GM23338 (cell line): Measurements from ENCODE around the gene SMIM44. TPM values are rescaled to one million over a fixed set of nuclear protein-coding genes. Genes with fewer than 3 reads are reported as not detected.
"Not testable (repeated sequence)": the region's sequence is repeated elsewhere in the genome, so short reads cannot be mapped to it uniquely, and the experiment has no call there.

Experiments
- ATAC-seq: fragments of 200-7000 bp; cut with Tn5 transposase; 3 replicates; pipeline ENCODE4 v1.9.1; 2020
- DNase-seq: peaks from one replicate; pipeline ENCODE4 v3.0.0-alpha.2; 2015; ENCODE audit warnings: low spot score
- H2AFZ ChIP-seq: fragments of 200-600 bp; sonication (generic); 2 replicates; pipeline ENCODE4 v1.8.0; 2016; ENCODE audit warnings: antibody characterized with exemption, mild to moderate bottlenecking, moderate library complexity
- H3F3A ChIP-seq: fragments of 200-600 bp; sonication (generic); replicated peaks from 2 replicates; pipeline ENCODE4 v1.8.0; 2017; ENCODE audit warnings: antibody characterized with exemption, mixed run types, low read depth
- H3K27ac ChIP-seq: fragments of 200-600 bp; sonication (generic); 2 replicates; pipeline ENCODE4 v1.6.1; 2016; ENCODE audit warnings: low read depth
- H3K27me3 ChIP-seq: fragments of 200-600 bp; sonication (generic); 2 replicates; pipeline ENCODE4 v1.8.0; 2016; ENCODE audit warnings: mild to moderate bottlenecking, mixed run types, moderate library complexity; ENCODE audit not compliant: insufficient read depth
- H3K36me3 ChIP-seq: fragments of 200-600 bp; sonication (generic); 2 replicates; pipeline ENCODE4 v1.8.0; 2016; ENCODE audit warnings: mild to moderate bottlenecking; ENCODE audit not compliant: insufficient read depth
- H3K4me1 ChIP-seq: fragments of 200-600 bp; sonication (generic); 2 replicates; pipeline ENCODE4 v1.8.0; 2016; ENCODE audit warnings: mild to moderate bottlenecking, moderate library complexity; ENCODE audit not compliant: insufficient read depth
- H3K4me2 ChIP-seq: fragments of 200-600 bp; sonication (generic); 2 replicates; pipeline ENCODE4 v1.7.1; 2017; ENCODE audit warnings: mixed run types
- H3K4me3 ChIP-seq: fragments of 200-600 bp; sonication (generic); 2 replicates; pipeline ENCODE4 v1.6.1; 2016; ENCODE audit warnings: mixed run types
- H3K79me2 ChIP-seq: fragments of 200-600 bp; sonication (generic); replicated peaks from 2 replicates; pipeline ENCODE4 v1.8.0; 2017; ENCODE audit warnings: mild to moderate bottlenecking; ENCODE audit not compliant: insufficient read depth
- H3K9me2 ChIP-seq: fragments of 200-600 bp; sonication (generic); 2 replicates; pipeline ENCODE4 v1.8.0; 2017; ENCODE audit not compliant: insufficient read depth
- H4K20me1 ChIP-seq: fragments of 200-600 bp; sonication (generic); replicated peaks from 2 replicates; pipeline ENCODE4 v1.8.0; 2017; ENCODE audit warnings: mild to moderate bottlenecking; ENCODE audit not compliant: insufficient read depth
- H3K27ac Mint-ChIP-seq: 2 replicates; pipeline ENCODE4 v1.8.0; 2020; ENCODE audit warnings: inconsistent platforms, mild to moderate bottlenecking, moderate library complexity, mixed read lengths
- H3K27me3 Mint-ChIP-seq: 3 replicates; pipeline ENCODE4 v1.8.0; 2022; ENCODE audit warnings: low read depth, mild to moderate bottlenecking, moderate library complexity, mixed read lengths, inconsistent platforms; ENCODE audit not compliant: insufficient read depth, poor library complexity
- H3K36me3 Mint-ChIP-seq: 3 replicates; pipeline ENCODE4 v1.8.0; 2021; ENCODE audit warnings: low read depth, mild to moderate bottlenecking, inconsistent platforms, moderate library complexity, mixed read lengths
- H3K4me1 Mint-ChIP-seq: 3 replicates; pipeline ENCODE4 v1.8.0; 2020; ENCODE audit warnings: mild to moderate bottlenecking, inconsistent platforms, mixed read lengths
- H3K4me3 Mint-ChIP-seq: 3 replicates; pipeline ENCODE4 v1.8.0; 2021; ENCODE audit warnings: moderate library complexity, mild to moderate bottlenecking, inconsistent platforms, mixed read lengths
- H3K9me3 Mint-ChIP-seq: 3 replicates; pipeline ENCODE4 v1.8.0; 2020; ENCODE audit warnings: moderate library complexity, mild to moderate bottlenecking, inconsistent platforms, mixed read lengths
- CTCF ChIP-seq, 2 experiments: fragments of 200-600 bp in 1 of 2; sonication (generic) in 1 of 2; conservative IDR thresholded peaks; 2 replicates each; pipeline versions ENCODE4 v1.5.1 to v1.6.1; 2016 to 2017; ENCODE audit warnings: antibody characterized with exemption in 2 of 2, low read depth in 2 of 2, mild to moderate bottlenecking in 2 of 2, moderate library complexity in 1 of 2
- ETS1 ChIP-seq: IDR thresholded peaks from 2 replicates; pipeline ENCODE4 v1.6.1; 2016; ENCODE audit warnings: antibody characterized with exemption
- EZH2phosphoT487 ChIP-seq: fragments of 200-600 bp; sonication (generic); IDR thresholded peaks from one replicate; pipeline ENCODE4 v1.8.1; 2018; ENCODE audit warnings: antibody characterized with exemption; ENCODE audit not compliant: unreplicated experiment
- NANOG ChIP-seq: IDR thresholded peaks from 2 replicates; pipeline ENCODE4 v1.6.1; 2016; ENCODE audit warnings: antibody characterized with exemption, borderline replicate concordance
- REST ChIP-seq: IDR thresholded peaks from one replicate; pipeline ENCODE4 v1.6.1; 2018; ENCODE audit warnings: antibody characterized with exemption; ENCODE audit not compliant: unreplicated experiment
- ZNF114 ChIP-seq: fragments of 250-450 bp; sonication (Bioruptor Pico); IDR thresholded peaks from 2 replicates; pipeline ENCODE4 v1.5.0; 2020; ENCODE audit warnings: mild to moderate bottlenecking, moderate library complexity
- ZNF331 ChIP-seq: fragments of 250-450 bp; sonication (Bioruptor Pico); IDR thresholded peaks from 2 replicates; pipeline ENCODE4 v1.5.0; 2020; ENCODE audit warnings: low read depth, mild to moderate bottlenecking, moderate library complexity
- polyA plus RNA-seq: library from polyadenylated mRNA; unstranded; fragments of >200 nt; fragmentation: Nextera tagmentation; extraction: Ambion mirVana; gene quantifications from 2 replicates; pipeline ENCODE4 v1.2.1, GENCODE V29; 2016
- total RNA-seq: library from RNA; depleted of rRNA; stranded (reverse); fragments of >200 nt; shearing (Covaris generic); gene quantifications from 2 replicates; pipeline ENCODE4 v1.2.3, GENCODE V29; 2014

SMIM44 gene
- total and polyA plus RNA-seq, 2 experiments from 2014 or later, result not detected

GRCh38 chr19:3508771-3509535 is 25.7 kb upstream of the SMIM44 start (continued):
- TF ChIP-seq CTCF (conservative IDR thresholded peaks at IDR 0.05; ENCODE audit: low read depth in 2 of 2), result no peak
- TF ChIP-seq NANOG, result no peak
- no peak for TF ChIP-seq REST

- Mint-ChIP-seq H3K36me3 (peaks cover 11% of the 10 kb centered on the region; the same call in 2 of the 3 replicates), H3K4me1 (peaks cover 14% of the 10 kb centered on the region), H3K4me3 (peak overlapping the region; percentile 82), H3K27me3 (peaks cover 27% of the 10 kb centered on the region)
- not testable (repeated sequence) for H3K27ac ChIP-seq, H3K36me3 ChIP-seq, H4K20me1 ChIP-seq, H3K9me2 ChIP-seq, ATAC-seq, H3F3A ChIP-seq, H3K27ac Mint-ChIP-seq, H3K27me3 ChIP-seq, H2AFZ ChIP-seq, H3K9me3 Mint-ChIP-seq, DNase-seq
- Histone ChIP-seq H3K79me2 (peaks cover 39% of the 10 kb centered on the region), H3K4me3 (peak overlapping the region; percentile 86), H3K4me1 (peaks cover 15% of the 10 kb centered on the region), H3K4me2 (peak overlapping the region; percentile 97; the same call in 1 of the 2 replicates)
Observed at GRCh38 chr19:3508121-3508661, 24.9 kb upstream of the SMIM44 start.

GRCh38 chr19:3507371-3508120 is 24.3 kb upstream of the SMIM44 start:
- H3K9me2 ChIP-seq, result no peaks in the 10 kb centered on the region
- H3K27ac Mint-ChIP-seq, result no peak overlapping the region
- peak overlapping the region; percentile 97 for H3K4me2 ChIP-seq
- H3K27me3 ChIP-seq, result no peaks in the 10 kb centered on the region
- H4K20me1 ChIP-seq, result peaks cover 7% of the 10 kb centered on the region; the same call in 1 of the 2 replicates
- no peak overlapping the region for H3K27ac ChIP-seq
- peak overlapping the region; percentile 86 for H3K4me3 ChIP-seq
- peaks cover 27% of the 10 kb centered on the region for H3K27me3 Mint-ChIP-seq
- peaks cover 36% of the 10 kb centered on the region for H3K79me2 ChIP-seq
- H2AFZ ChIP-seq, result peak overlapping the region; percentile 43; the same call in 1 of the 2 replicates
- H3K36me3 Mint-ChIP-seq, result peaks cover 11% of the 10 kb centered on the region; the same call in 2 of the 3 replicates
- no peaks in the 10 kb centered on the region for H3K9me3 Mint-ChIP-seq
- ATAC-seq (peak; percentile 33), DNase-seq (peak; percentile 73)
- peaks cover 15% of the 10 kb centered on the region for H3K4me1 ChIP-seq
- no peaks in the 10 kb centered on the region for H3K36me3 ChIP-seq
- H3K4me1 Mint-ChIP-seq, result peaks cover 12% of the 10 kb centered on the region
- no peaks in the 10 kb centered on the region for H3F3A ChIP-seq
- H3K4me3 Mint-ChIP-seq, result peak overlapping the region; percentile 82
- TF ChIP-seq REST, result no peak
- no peak for TF ChIP-seq ZNF331
- no peak for TF ChIP-seq ZNF114 (CRISPR knock-in tag)
- no peak for TF ChIP-seq EZH2phosphoT487
- no peak for TF ChIP-seq ETS1
